Caco-2 (cell line): ENCODE results near the gene PLEKHA6. TPM values are rescaled to one million over a fixed set of nuclear protein-coding genes. Genes with fewer than 3 reads are reported as not detected.
"Not testable (repeated sequence)": the region's sequence is repeated elsewhere in the genome, so short reads cannot be mapped to it uniquely, and the experiment has no call there.

ENCODE experiments used
- BruUV-seq: library from RNA; stranded (reverse); fragments of 400-500 nt; replicated peaks from 2 replicates; lab custom pipeline; 2021; lab: Mats Ljungman, UMichigan
- CTCF ChIA-PET: fragments of 300-600 bp; sonication (Branson Sonifier 250); formaldehyde crosslinking; loops from one replicate; lab custom pipeline; 2022; ENCODE audit warnings: antibody characterized with exemption; lab: Charles Lee
- POLR2A ChIA-PET: fragments of 300-600 bp; sonication (Branson Sonifier 250); formaldehyde crosslinking; loops from one replicate; lab custom pipeline; 2022; ENCODE audit warnings: antibody characterized with exemption; lab: Charles Lee
- DNase-seq, 2 experiments: peaks; one replicate each; pipeline versions ENCODE4 v3.0.0 to v3.0.0-alpha.2; 2020 to 2022
- H3K27me3 ChIP-seq: replicated peaks from 2 replicates; pipeline ENCODE4 v1.6.0; 2011; ENCODE audit warnings: low read length; ENCODE audit not compliant: control insufficient read depth, insufficient read depth
- H3K36me3 ChIP-seq: 2 replicates; pipeline ENCODE4 v1.5.1; 2011; ENCODE audit warnings: low read length; ENCODE audit not compliant: control insufficient read depth, insufficient read depth
- H3K4me1 ChIP-seq: fragments of 250-450 bp; sonication (Bioruptor Pico); 2 replicates; pipeline ENCODE4 v1.5.1; 2020; ENCODE audit warnings: mild to moderate bottlenecking
- H3K4me3 ChIP-seq: 2 replicates; pipeline ENCODE4 v1.5.1; 2011; ENCODE audit warnings: low read depth, mild to moderate bottlenecking, control low read depth, low read length
- H3K9me3 ChIP-seq: fragments of 250-450 bp; sonication (Bioruptor Pico); 2 replicates; pipeline ENCODE4 v1.5.1; 2020; ENCODE audit warnings: mild to moderate bottlenecking, moderate library complexity
- H3K27ac Mint-ChIP-seq: one replicate; pipeline ENCODE4 v1.8.0; 2022; ENCODE audit warnings: mixed read lengths; ENCODE audit not compliant: unreplicated experiment
- H3K27me3 Mint-ChIP-seq: one replicate; pipeline ENCODE4 v1.8.0; 2022; ENCODE audit warnings: mixed read lengths; ENCODE audit not compliant: insufficient read depth, unreplicated experiment
- H3K36me3 Mint-ChIP-seq: one replicate; pipeline ENCODE4 v1.8.0; 2022; ENCODE audit warnings: mild to moderate bottlenecking, mixed read lengths; ENCODE audit not compliant: insufficient read depth, unreplicated experiment
- H3K4me1 Mint-ChIP-seq: one replicate; pipeline ENCODE4 v1.8.0; 2022; ENCODE audit warnings: low read depth, mixed read lengths; ENCODE audit not compliant: unreplicated experiment
- H3K4me3 Mint-ChIP-seq: one replicate; pipeline ENCODE4 v1.8.0; 2022; ENCODE audit warnings: mild to moderate bottlenecking, moderate library complexity, mixed read lengths; ENCODE audit not compliant: unreplicated experiment
- H3K9me3 Mint-ChIP-seq: one replicate; pipeline ENCODE4 v1.8.0; 2022; ENCODE audit warnings: mixed read lengths; ENCODE audit not compliant: unreplicated experiment
- intact Hi-C: fragments of 100-400 bp; cut with micrococcal nuclease; formaldehyde crosslinking; loops from one replicate; pipeline ENCODE4 v1.10.0; 2022; ENCODE audit not compliant: unreplicated experiment
- total RNA-seq: library from RNA; stranded (reverse); gene quantifications from 2 replicates; pipeline ENCODE4 v1.2.3, GENCODE V29; 2022
- TF ChIP-seq, protein P1 (sequence below), 2 experiments: fragments of 200-600 bp in 1 of 2; IDR thresholded peaks; 1 replicate in 1 of 2; 2 replicates in 1 of 2; pipeline versions ENCODE4 v1.5.1 to v1.8.0; 2011 to 2022; ENCODE audit warnings: antibody characterized with exemption in 1 of 2, control low read depth in 1 of 2, inconsistent platforms in 1 of 2, low read depth in 1 of 2, low read length in 1 of 2, mild to moderate bottlenecking in 1 of 2, moderate library complexity in 1 of 2; ENCODE audit not compliant: insufficient read depth in 1 of 2, severe bottlenecking in 1 of 2, unreplicated experiment in 1 of 2

PLEKHA6 gene
- total RNA-seq, 1 experiment from 2014 or later = 18.8 TPM

DNA sequence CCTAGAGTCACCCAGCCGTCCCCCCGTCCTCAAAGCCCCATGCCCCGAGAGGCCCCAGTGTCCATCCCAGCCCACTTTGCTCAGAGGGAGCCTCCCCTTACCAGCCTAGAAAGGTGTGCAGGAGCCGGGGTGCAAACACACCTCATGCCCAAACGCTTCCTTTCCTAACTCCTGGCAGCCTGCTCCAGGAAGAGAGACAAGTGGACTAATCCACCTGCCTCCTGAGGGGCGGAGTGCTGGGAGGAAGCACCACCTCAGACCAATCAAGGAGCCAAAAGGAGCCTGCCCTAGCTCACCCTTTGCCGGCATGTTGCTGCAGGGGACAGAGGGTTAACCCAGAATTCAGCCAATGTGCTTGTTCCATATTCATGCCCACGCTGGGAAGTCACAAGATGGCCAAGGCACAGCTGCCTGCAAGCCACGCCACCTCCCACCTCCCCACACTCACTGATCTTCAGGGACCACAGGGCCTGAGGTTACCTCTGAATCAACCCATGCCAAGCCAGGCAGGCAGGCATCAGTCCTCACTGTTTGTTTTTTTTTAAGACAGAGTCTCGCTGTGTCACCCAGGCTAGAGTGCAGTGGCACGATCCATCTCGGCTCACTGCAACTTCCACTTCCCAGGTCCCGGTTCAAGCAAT is 27.8 kb downstream of the PLEKHA6 start:
- Histone ChIP-seq H3K4me3 (no peak overlapping the region), H3K36me3 (no peaks in the 10 kb centered on the region), H3K4me1 (no peaks in the 10 kb centered on the region), H3K9me3 (no peaks in the 10 kb centered on the region), H3K27me3 (no peaks in the 10 kb centered on the region)
- ChIA-PET POLR2A (no interaction called here), CTCF (no interaction called here)
- H3K27ac Mint-ChIP-seq = no peak overlapping the region
- TF ChIP-seq, protein P1, sequence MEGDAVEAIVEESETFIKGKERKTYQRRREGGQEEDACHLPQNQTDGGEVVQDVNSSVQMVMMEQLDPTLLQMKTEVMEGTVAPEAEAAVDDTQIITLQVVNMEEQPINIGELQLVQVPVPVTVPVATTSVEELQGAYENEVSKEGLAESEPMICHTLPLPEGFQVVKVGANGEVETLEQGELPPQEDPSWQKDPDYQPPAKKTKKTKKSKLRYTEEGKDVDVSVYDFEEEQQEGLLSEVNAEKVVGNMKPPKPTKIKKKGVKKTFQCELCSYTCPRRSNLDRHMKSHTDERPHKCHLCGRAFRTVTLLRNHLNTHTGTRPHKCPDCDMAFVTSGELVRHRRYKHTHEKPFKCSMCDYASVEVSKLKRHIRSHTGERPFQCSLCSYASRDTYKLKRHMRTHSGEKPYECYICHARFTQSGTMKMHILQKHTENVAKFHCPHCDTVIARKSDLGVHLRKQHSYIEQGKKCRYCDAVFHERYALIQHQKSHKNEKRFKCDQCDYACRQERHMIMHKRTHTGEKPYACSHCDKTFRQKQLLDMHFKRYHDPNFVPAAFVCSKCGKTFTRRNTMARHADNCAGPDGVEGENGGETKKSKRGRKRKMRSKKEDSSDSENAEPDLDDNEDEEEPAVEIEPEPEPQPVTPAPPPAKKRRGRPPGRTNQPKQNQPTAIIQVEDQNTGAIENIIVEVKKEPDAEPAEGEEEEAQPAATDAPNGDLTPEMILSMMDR (IDR thresholded peaks at IDR 0.05; ENCODE audit: insufficient read depth in 1 of 2, low read depth in 1 of 2, low read length in 1 of 2, severe bottlenecking in 1 of 2, unreplicated experiment in 1 of 2) = no peak
- H3K4me3 Mint-ChIP-seq = no peak overlapping the region
- peaks cover 7% of the 10 kb centered on the region for H3K4me1 Mint-ChIP-seq
- intact Hi-C loops = no loop called here
- H3K9me3 Mint-ChIP-seq = no peaks in the 10 kb centered on the region
- no peak for DNase-seq
- no peaks in the 10 kb centered on the region for H3K27me3 Mint-ChIP-seq
- BruUV-seq = no TSS peak
- no peaks in the 10 kb centered on the region for H3K36me3 Mint-ChIP-seq

DNA sequence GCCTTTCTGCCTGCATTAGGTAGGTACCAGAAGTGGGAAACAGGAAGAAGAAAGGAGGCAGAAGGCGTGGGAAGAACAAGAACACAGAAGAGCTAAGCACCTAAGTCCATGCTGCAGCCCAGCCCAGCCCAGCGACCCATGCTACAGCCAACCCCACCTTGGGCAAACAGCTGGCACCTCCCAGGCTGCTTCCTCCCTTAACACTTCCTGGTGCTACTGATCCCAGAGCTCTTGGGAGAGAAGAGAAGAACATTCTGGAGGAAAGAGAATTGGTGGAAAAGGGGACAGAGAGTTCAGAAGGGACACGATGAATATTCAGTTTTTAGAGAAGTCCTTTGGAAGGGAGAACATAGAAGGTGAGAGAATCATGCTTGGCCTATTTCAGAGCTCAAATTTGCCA is 28.5 kb downstream of the PLEKHA6 start:
- no peaks in the 10 kb centered on the region for H3K9me3 Mint-ChIP-seq
- ChIA-PET POLR2A (no interaction called here), CTCF (interaction anchor here (0.6 kb wide), 3 partner anchors 24 to 1208 kb away, joined by 3 to 6 read pairs (median 3); no protein-coding TSS in a partner anchor)
- H3K36me3 Mint-ChIP-seq = no peaks in the 10 kb centered on the region
- BruUV-seq = no TSS peak
- peaks cover 7% of the 10 kb centered on the region for H3K4me1 Mint-ChIP-seq
- Histone ChIP-seq H3K4me1 (no peaks in the 10 kb centered on the region), H3K4me3 (no peak overlapping the region), H3K36me3 (no peaks in the 10 kb centered on the region), H3K27me3 (no peaks in the 10 kb centered on the region), H3K9me3 (no peaks in the 10 kb centered on the region)
- no peak overlapping the region for H3K27ac Mint-ChIP-seq
- H3K27me3 Mint-ChIP-seq = no peaks in the 10 kb centered on the region
- TF ChIP-seq, protein P1 (IDR thresholded peaks at IDR 0.05; ENCODE audit: insufficient read depth in 1 of 2, low read depth in 1 of 2, low read length in 1 of 2, severe bottlenecking in 1 of 2, unreplicated experiment in 1 of 2) = no peak
- H3K4me3 Mint-ChIP-seq = no peak overlapping the region
- intact Hi-C loops = no loop called here
- DNase-seq = no peak

DNA sequence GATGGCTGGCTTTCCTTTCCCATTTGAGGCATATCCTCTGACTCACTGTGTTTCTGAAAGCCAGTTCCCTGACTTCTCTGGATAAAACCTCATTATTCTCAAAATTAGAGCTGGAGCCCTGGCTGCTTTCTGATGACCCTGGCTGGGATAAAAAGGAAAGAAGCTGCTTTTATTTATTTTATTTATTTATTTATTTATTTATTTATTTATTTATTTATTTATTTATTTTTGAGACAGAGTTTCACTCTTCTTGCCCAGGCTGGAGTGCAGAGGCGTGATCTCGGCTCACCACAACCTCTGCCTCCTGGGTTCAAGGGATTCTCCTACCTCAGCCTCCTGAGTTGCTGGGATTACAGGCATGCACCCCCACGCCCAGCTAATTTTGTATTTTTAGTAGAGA is 31.9 kb downstream of the PLEKHA6 start:
- H3K9me3 ChIP-seq, H3K27me3 ChIP-seq, H3K4me3 Mint-ChIP-seq, BruUV-seq, H3K9me3 Mint-ChIP-seq, H3K4me3 ChIP-seq, H3K4me1 ChIP-seq, H3K36me3 ChIP-seq, H3K27ac Mint-ChIP-seq, POLR2A ChIA-PET, DNase-seq, intact Hi-C loops, H3K36me3 Mint-ChIP-seq, H3K27me3 Mint-ChIP-seq: not testable (repeated sequence)
- H3K4me1 Mint-ChIP-seq = peaks cover 14% of the 10 kb centered on the region
- CTCF ChIA-PET = interaction anchor here (0.8 kb wide), 1 partner anchor 36 kb away, joined by 3 read pairs; no protein-coding TSS in a partner anchor
